ENCODE data around the gene CBFB.

The CBFB gene

GRCh38 chr16:67087803-67088202 is 58.9 kb downstream of the CBFB start:
- TF ChIP-seq Cebpa-rat (IDR thresholded peaks at IDR 0.05): no peak
- Histone ChIP-seq H3K27me3 (no peaks in the 10 kb centered on the region), H3K4me1 (peaks cover 24% of the 10 kb centered on the region), H3K27ac (no peak overlapping the region), H3K4me3 (no peak overlapping the region), H3K9me3 (no peaks in the 10 kb centered on the region), H3K9ac (no peak overlapping the region), H3K4me2 (no peak overlapping the region), H3K36me3 (peaks cover 78% of the 10 kb centered on the region), H4K20me1 (peaks cover 52% of the 10 kb centered on the region)

GRCh38 chr16:67088551-67088950 is 59.6 kb downstream of the CBFB start:
- Histone ChIP-seq H3K27me3 (no peaks in the 10 kb centered on the region), H3K4me1 (peaks cover 16% of the 10 kb centered on the region), H3K27ac (no peak overlapping the region), H3K9me3 (no peaks in the 10 kb centered on the region), H3K4me3 (no peak overlapping the region), H3K9ac (no peak overlapping the region), H3K36me3 (peaks cover 78% of the 10 kb centered on the region), H4K20me1 (peaks cover 54% of the 10 kb centered on the region), H3K4me2 (no peak overlapping the region)
- no peak for TF ChIP-seq Cebpa-rat (IDR thresholded peaks at IDR 0.05)

GRCh38 chr16:67089101-67089500 is 60.2 kb downstream of the CBFB start:
- H3K27ac ChIP-seq: no peak overlapping the region
- peaks cover 81% of the 10 kb centered on the region for H3K36me3 ChIP-seq
- no peak overlapping the region for H3K9ac ChIP-seq
- H3K27me3 ChIP-seq: no peaks in the 10 kb centered on the region
- no peak overlapping the region for H3K4me3 ChIP-seq
- H3K4me1 ChIP-seq: peaks cover 11% of the 10 kb centered on the region
- no peak overlapping the region for H3K4me2 ChIP-seq
- no peaks in the 10 kb centered on the region for H3K9me3 ChIP-seq
- peaks cover 54% of the 10 kb centered on the region for H4K20me1 ChIP-seq
- TF ChIP-seq Cebpa-rat (IDR thresholded peaks at IDR 0.05): no peak

GRCh38 chr16:67091906-67092566 is 63.1 kb downstream of the CBFB start:
- H3K9me3 ChIP-seq: no peaks in the 10 kb centered on the region
- H3K27me3 ChIP-seq: no peaks in the 10 kb centered on the region
- H4K20me1 ChIP-seq: peaks cover 45% of the 10 kb centered on the region
- no peak overlapping the region for H3K9ac ChIP-seq
- TF ChIP-seq Cebpa-rat (IDR thresholded peaks at IDR 0.05): no peak
- H3K4me2 ChIP-seq: no peak overlapping the region
- H3K4me1 ChIP-seq: no peaks in the 10 kb centered on the region
- H3K4me3 ChIP-seq: no peak overlapping the region
- H3K36me3 ChIP-seq: peaks cover 82% of the 10 kb centered on the region
- no peak overlapping the region for H3K27ac ChIP-seq

- Histone ChIP-seq H3K4me3 (no peak overlapping the region), H3K9ac (no peak overlapping the region), H3K9me3 (no peaks in the 10 kb centered on the region), H3K36me3 (peaks cover 81% of the 10 kb centered on the region), H4K20me1 (peaks cover 40% of the 10 kb centered on the region), H3K27me3 (no peaks in the 10 kb centered on the region), H3K4me2 (no peak overlapping the region), H3K27ac (no peak overlapping the region), H3K4me1 (no peaks in the 10 kb centered on the region)
- no peak for TF ChIP-seq Cebpa-rat (IDR thresholded peaks at IDR 0.05)
These were observed 64.3 kb downstream of the CBFB start for GRCh38 chr16:67093098-67093726.

- Histone ChIP-seq H3K27ac (no peak overlapping the region), H3K4me2 (no peak overlapping the region), H3K9ac (no peak overlapping the region), H3K36me3 (peaks cover 76% of the 10 kb centered on the region), H3K4me1 (no peaks in the 10 kb centered on the region), H3K27me3 (no peaks in the 10 kb centered on the region), H4K20me1 (0 out of 2 replicates have a peak, but pooled peaks cover 16% of the 10 kb centered on the region), H3K9me3 (no peaks in the 10 kb centered on the region), H3K4me3 (no peak overlapping the region)
- no peak for TF ChIP-seq Cebpa-rat (IDR thresholded peaks at IDR 0.05)
These were observed 69.7 kb downstream of the CBFB start for GRCh38 chr16:67098599-67098998.

GRCh38 chr16:67100569-67101310 is 71.8 kb downstream of the CBFB start:
- no peaks in the 10 kb centered on the region for H3K27me3 ChIP-seq
- no peak overlapping the region for H3K4me2 ChIP-seq
- no peak overlapping the region for H3K4me3 ChIP-seq
- no peaks in the 10 kb centered on the region for H3K9me3 ChIP-seq
- peaks cover 62% of the 10 kb centered on the region for H3K36me3 ChIP-seq
- TF ChIP-seq Cebpa-rat (IDR thresholded peaks at IDR 0.05): no peak
- no peaks in the 10 kb centered on the region for H3K4me1 ChIP-seq
- H3K9ac ChIP-seq: no peak overlapping the region
- no peak overlapping the region for H3K27ac ChIP-seq
- 0 out of 2 replicates have a peak, but pooled peaks cover 16% of the 10 kb centered on the region for H4K20me1 ChIP-seq

- Histone ChIP-seq H3K4me2 (no peak overlapping the region), H3K4me1 (no peaks in the 10 kb centered on the region), H3K36me3 (peaks cover 56% of the 10 kb centered on the region), H4K20me1 (0 out of 2 replicates have a peak, but pooled peaks cover 16% of the 10 kb centered on the region), H3K27ac (no peak overlapping the region), H3K27me3 (no peaks in the 10 kb centered on the region), H3K4me3 (no peak overlapping the region), H3K9me3 (no peaks in the 10 kb centered on the region), H3K9ac (no peak overlapping the region)
- TF ChIP-seq Cebpa-rat (IDR thresholded peaks at IDR 0.05): no peak
These were observed 72.5 kb downstream of the CBFB start for GRCh38 chr16:67101311-67102082.

GRCh38 chr16:67104061-67104460 is 75.1 kb downstream of the CBFB start:
- H3K4me3 ChIP-seq: no peak overlapping the region
- no peaks in the 10 kb centered on the region for H3K27me3 ChIP-seq
- H4K20me1 ChIP-seq: 0 out of 2 replicates have a peak, but pooled peaks cover 10% of the 10 kb centered on the region
- H3K4me2 ChIP-seq: no peak overlapping the region
- H3K36me3 ChIP-seq: peaks cover 37% of the 10 kb centered on the region
- TF ChIP-seq Cebpa-rat (IDR thresholded peaks at IDR 0.05): no peak
- H3K9me3 ChIP-seq: no peaks in the 10 kb centered on the region
- no peak overlapping the region for H3K9ac ChIP-seq
- peaks cover 2% of the 10 kb centered on the region for H3K4me1 ChIP-seq
- H3K27ac ChIP-seq: no peak overlapping the region

Measured in BLaER1 (cell line).